Liver (tissue), 9 donors: Measurements from ENCODE around the gene RYR2. TPM values are rescaled to one million over a fixed set of nuclear protein-coding genes. Genes with fewer than 3 reads are reported as not detected.

ENCODE experiments used
- DNase-seq: peaks from one replicate; pipeline ENCODE4 v3.0.0-alpha.2; 2017; ENCODE audit warnings: low spot score
- H3K27ac ChIP-seq, 2 donors: one replicate each; pipeline ENCODE4 v1.7.0; 2013; ENCODE audit warnings: inconsistent platforms in 2 of 2, low read length in 2 of 2, control low read depth in 1 of 2, low read depth in 1 of 2, mild to moderate bottlenecking in 1 of 2
- H3K27me3 ChIP-seq, 4 donors: one replicate each; pipeline versions ENCODE4 v1.6.1 to v1.7.0; 2013; ENCODE audit warnings: low read length in 3 of 4, inconsistent platforms in 1 of 4, mild to moderate bottlenecking in 1 of 4, moderate library complexity in 1 of 4; ENCODE audit not compliant: control insufficient read depth in 4 of 4, insufficient read depth in 4 of 4
- H3K36me3 ChIP-seq, 4 donors: one replicate each; pipeline versions ENCODE4 v1.6.1 to v1.7.0; 2013; ENCODE audit warnings: low read length in 3 of 4, mild to moderate bottlenecking in 3 of 4, low read depth in 1 of 4, moderate library complexity in 1 of 4; ENCODE audit not compliant: control insufficient read depth in 4 of 4, insufficient read depth in 3 of 4
- H3K4me1 ChIP-seq, 4 donors: one replicate each; pipeline versions ENCODE4 v1.6.1 to v1.7.0; 2013; ENCODE audit warnings: low read length in 3 of 4, mild to moderate bottlenecking in 3 of 4, moderate library complexity in 1 of 4; ENCODE audit not compliant: control insufficient read depth in 4 of 4, insufficient read depth in 4 of 4
- H3K4me3 ChIP-seq, 3 donors: one replicate each; pipeline versions ENCODE4 v1.6.1 to v1.7.0; 2013; ENCODE audit warnings: low read length in 3 of 3, control low read depth in 1 of 3, low read depth in 1 of 3, mild to moderate bottlenecking in 1 of 3
- H3K9ac ChIP-seq, 2 donors: one replicate each; pipeline ENCODE4 v1.7.0; 2013; ENCODE audit warnings: low read length in 2 of 2, mild to moderate bottlenecking in 2 of 2, moderate library complexity in 2 of 2, control low read depth in 1 of 2, low read depth in 1 of 2
- H3K9me3 ChIP-seq, 4 donors: one replicate each; pipeline versions ENCODE4 v1.6.1 to v1.7.0; 2013; ENCODE audit warnings: low read length in 3 of 4; ENCODE audit not compliant: control insufficient read depth in 4 of 4
- EGR1 ChIP-seq, 2 donors: IDR thresholded peaks; 2 replicates each; pipeline ENCODE4 v1.6.1; 2016 to 2018; ENCODE audit warnings: antibody characterized with exemption in 2 of 2, low read depth in 2 of 2
- FOXA2 ChIP-seq: IDR thresholded peaks from 2 replicates; pipeline ENCODE4 v1.6.1; 2016; ENCODE audit warnings: antibody characterized with exemption
- GABPA ChIP-seq, 2 donors: IDR thresholded peaks in 1 of 2; conservative IDR thresholded peaks in 1 of 2; 2 replicates each; pipeline ENCODE4 v1.6.1; 2016; ENCODE audit warnings: antibody characterized with exemption in 2 of 2, mild to moderate bottlenecking in 1 of 2, moderate library complexity in 1 of 2
- HNF4A ChIP-seq, 2 donors: conservative IDR thresholded peaks; 2 replicates each; pipeline ENCODE4 v1.6.1; 2016; ENCODE audit warnings: antibody characterized with exemption in 2 of 2, mild to moderate bottlenecking in 2 of 2
- JUND ChIP-seq, 2 donors: IDR thresholded peaks; 2 replicates each; pipeline ENCODE4 v1.6.1; 2016; ENCODE audit warnings: antibody characterized with exemption in 2 of 2
- NR2F2 ChIP-seq: IDR thresholded peaks from 2 replicates; pipeline ENCODE4 v1.6.1; 2016; ENCODE audit warnings: antibody characterized with exemption
- RAD21 ChIP-seq, 2 donors: IDR thresholded peaks; 2 replicates each; pipeline ENCODE4 v1.6.1; 2016; ENCODE audit warnings: antibody characterized with exemption in 2 of 2, mild to moderate bottlenecking in 2 of 2
- RXRA ChIP-seq, 2 donors: IDR thresholded peaks; 2 replicates each; pipeline ENCODE4 v1.6.1; 2017 to 2018; ENCODE audit warnings: antibody characterized with exemption in 2 of 2, mild to moderate bottlenecking in 1 of 2
- SP1 ChIP-seq: IDR thresholded peaks from 2 replicates; pipeline ENCODE4 v1.6.1; 2018; ENCODE audit warnings: antibody characterized with exemption, mild to moderate bottlenecking
- TAF1 ChIP-seq: conservative IDR thresholded peaks from 2 replicates; pipeline ENCODE4 v1.6.1; 2016; ENCODE audit warnings: antibody characterized with exemption, mild to moderate bottlenecking
- WGBS: extraction: QIAGEN DNeasy Blood & Tissue Kit; methylation state at CpG from one replicate; pipeline ENCODE4 v1.1.7; 2013; 5-methylcytosine and 5-hydroxymethylcytosine counted together
- polyA plus RNA-seq, 2 donors: library from polyadenylated mRNA; stranded (reverse) in 1 of 2; unstranded in 1 of 2; fragments of 200-250 nt in 1 of 2; fragments of >200 nt in 1 of 2; fragmentation: Nextera tagmentation in 1 of 2; extraction: Ambion mirVana in 1 of 2; gene quantifications; one replicate each; pipeline versions ENCODE4 v1.2.1 to v1.2.3, GENCODE V29; 2013 to 2015
- total RNA-seq, 2 donors: library from RNA; depleted of rRNA; stranded (reverse); fragments of >200 nt; gene quantifications; one replicate each; pipeline ENCODE4 v1.2.3, GENCODE V29; 2014
- TF ChIP-seq, protein P1 (sequence below): IDR thresholded peaks from 2 replicates; pipeline ENCODE4 v1.6.1; 2016; ENCODE audit warnings: antibody characterized with exemption
- TF ChIP-seq, protein P2 (sequence below): fragments of 150-350 bp; IDR thresholded peaks from 2 replicates; pipeline ENCODE4 v1.5.1; 2017; ENCODE audit warnings: improper control_type of control experiment, low read depth, low read length; ENCODE audit not compliant: missing input control
- TF ChIP-seq, protein P3 (sequence below): IDR thresholded peaks from 2 replicates; pipeline ENCODE4 v1.6.1; 2016; ENCODE audit warnings: antibody characterized with exemption
- TF ChIP-seq, protein P4 (sequence below): IDR thresholded peaks from 2 replicates; pipeline ENCODE4 v1.6.1; 2016; ENCODE audit warnings: antibody characterized with exemption
- TF ChIP-seq, protein P5 (sequence below): IDR thresholded peaks from 2 replicates; pipeline ENCODE4 v1.6.1; 2016; ENCODE audit warnings: antibody characterized with exemption, mild to moderate bottlenecking
- donor health status: healthy.
- donor health status: healthy.
- donor health status: healthy.
- donor health status: healthy.
- donor health status: healthy.

Gene RYR2
- total and polyA plus RNA-seq, 4 donors: 0.06 to 0.75 (median 0.31) TPM

DNA sequence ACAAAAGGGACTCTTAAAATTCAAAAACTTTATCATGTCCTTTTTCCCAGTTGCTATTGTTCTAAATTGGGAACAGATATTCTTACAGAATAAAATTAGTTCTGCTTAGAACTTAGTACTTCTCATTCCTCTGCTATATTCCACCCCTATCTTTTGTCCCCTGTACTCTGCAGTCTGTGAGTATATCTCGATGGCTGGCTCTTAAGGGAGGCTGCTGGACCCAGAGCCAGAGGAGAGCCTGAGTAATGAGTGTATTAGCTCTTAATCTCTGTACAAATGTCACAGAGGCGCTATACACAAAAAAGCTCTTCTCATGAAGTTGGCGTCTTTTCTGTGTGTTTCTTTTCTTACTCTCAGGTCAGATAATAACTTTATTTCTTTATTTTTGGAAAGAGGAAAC is 425.3 kb downstream of the RYR2 start:
- Histone ChIP-seq H3K9ac (no peak overlapping the region), H3K4me3 (no peak overlapping the region), H3K9me3 (no peaks in the 10 kb centered on the region), H3K27me3 (no peaks in the 10 kb centered on the region), H3K27ac (no peak overlapping the region), H3K4me1 (no peaks in the 10 kb centered on the region), H3K36me3 (no peaks in the 10 kb centered on the region)
- TF ChIP-seq, protein P1, sequence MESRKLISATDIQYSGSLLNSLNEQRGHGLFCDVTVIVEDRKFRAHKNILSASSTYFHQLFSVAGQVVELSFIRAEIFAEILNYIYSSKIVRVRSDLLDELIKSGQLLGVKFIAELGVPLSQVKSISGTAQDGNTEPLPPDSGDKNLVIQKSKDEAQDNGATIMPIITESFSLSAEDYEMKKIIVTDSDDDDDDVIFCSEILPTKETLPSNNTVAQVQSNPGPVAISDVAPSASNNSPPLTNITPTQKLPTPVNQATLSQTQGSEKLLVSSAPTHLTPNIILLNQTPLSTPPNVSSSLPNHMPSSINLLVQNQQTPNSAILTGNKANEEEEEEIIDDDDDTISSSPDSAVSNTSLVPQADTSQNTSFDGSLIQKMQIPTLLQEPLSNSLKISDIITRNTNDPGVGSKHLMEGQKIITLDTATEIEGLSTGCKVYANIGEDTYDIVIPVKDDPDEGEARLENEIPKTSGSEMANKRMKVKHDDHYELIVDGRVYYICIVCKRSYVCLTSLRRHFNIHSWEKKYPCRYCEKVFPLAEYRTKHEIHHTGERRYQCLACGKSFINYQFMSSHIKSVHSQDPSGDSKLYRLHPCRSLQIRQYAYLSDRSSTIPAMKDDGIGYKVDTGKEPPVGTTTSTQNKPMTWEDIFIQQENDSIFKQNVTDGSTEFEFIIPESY: no peak
- TF ChIP-seq, protein P2, sequence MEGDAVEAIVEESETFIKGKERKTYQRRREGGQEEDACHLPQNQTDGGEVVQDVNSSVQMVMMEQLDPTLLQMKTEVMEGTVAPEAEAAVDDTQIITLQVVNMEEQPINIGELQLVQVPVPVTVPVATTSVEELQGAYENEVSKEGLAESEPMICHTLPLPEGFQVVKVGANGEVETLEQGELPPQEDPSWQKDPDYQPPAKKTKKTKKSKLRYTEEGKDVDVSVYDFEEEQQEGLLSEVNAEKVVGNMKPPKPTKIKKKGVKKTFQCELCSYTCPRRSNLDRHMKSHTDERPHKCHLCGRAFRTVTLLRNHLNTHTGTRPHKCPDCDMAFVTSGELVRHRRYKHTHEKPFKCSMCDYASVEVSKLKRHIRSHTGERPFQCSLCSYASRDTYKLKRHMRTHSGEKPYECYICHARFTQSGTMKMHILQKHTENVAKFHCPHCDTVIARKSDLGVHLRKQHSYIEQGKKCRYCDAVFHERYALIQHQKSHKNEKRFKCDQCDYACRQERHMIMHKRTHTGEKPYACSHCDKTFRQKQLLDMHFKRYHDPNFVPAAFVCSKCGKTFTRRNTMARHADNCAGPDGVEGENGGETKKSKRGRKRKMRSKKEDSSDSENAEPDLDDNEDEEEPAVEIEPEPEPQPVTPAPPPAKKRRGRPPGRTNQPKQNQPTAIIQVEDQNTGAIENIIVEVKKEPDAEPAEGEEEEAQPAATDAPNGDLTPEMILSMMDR: no peak
- no peak for TF ChIP-seq RXRA (IDR thresholded peaks at IDR 0.05)
- TF ChIP-seq HNF4A (conservative IDR thresholded peaks at IDR 0.05): no peak
- no peak for TF ChIP-seq SP1
- TF ChIP-seq, protein P3, sequence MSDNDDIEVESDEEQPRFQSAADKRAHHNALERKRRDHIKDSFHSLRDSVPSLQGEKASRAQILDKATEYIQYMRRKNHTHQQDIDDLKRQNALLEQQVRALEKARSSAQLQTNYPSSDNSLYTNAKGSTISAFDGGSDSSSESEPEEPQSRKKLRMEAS: no peak
- TF ChIP-seq, protein P4, sequence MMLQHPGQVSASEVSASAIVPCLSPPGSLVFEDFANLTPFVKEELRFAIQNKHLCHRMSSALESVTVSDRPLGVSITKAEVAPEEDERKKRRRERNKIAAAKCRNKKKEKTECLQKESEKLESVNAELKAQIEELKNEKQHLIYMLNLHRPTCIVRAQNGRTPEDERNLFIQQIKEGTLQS: no peak
- TF ChIP-seq FOXA2: no peak
- 51% methylated on average over 3 of the region's 3 CpGs for WGBS
- no peak for DNase-seq

DNA sequence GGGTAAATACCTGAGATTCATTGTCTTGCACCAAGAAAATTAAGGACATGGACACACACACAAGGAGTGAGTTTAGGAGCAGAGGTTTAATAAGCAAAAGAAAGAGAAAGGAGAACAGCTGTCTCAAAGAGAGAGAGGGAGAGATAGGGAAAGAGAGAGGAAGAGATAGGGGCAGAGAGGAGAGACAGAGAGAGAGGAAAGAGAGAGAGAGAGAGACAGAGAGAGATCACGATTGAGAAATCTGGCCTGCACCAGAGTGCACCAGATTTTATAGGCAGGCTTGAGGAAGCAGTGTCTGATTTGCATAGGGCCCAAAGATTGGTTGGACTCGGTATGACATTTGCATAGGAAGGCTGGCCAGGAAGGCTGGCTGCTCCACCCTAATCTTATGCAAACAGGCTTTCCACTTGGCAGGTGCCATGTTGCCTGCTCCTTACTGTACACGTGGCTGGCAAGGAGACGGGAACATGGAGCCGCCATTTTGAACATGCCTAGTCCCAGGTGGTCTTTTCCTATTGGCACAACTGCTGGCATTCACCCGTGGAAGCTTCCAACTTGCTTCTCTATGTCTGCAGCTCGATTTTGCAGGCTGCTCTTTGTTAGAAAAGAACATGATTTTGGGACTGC is 428.8 kb downstream of the RYR2 start:
- H3K9me3 ChIP-seq: no peaks in the 10 kb centered on the region
- H3K4me1 ChIP-seq: no peaks in the 10 kb centered on the region
- H3K36me3 ChIP-seq: no peaks in the 10 kb centered on the region
- 60% methylated on average over 7 of the region's 7 CpGs for WGBS
- no peak overlapping the region for H3K27ac ChIP-seq
- H3K9ac ChIP-seq: no peak overlapping the region
- no peak for DNase-seq
- H3K4me3 ChIP-seq: no peak overlapping the region
- TF ChIP-seq RXRA (IDR thresholded peaks at IDR 0.05): no peak
- TF ChIP-seq JUND (IDR thresholded peaks at IDR 0.05): no peak
- TF ChIP-seq, protein P4: no peak
- TF ChIP-seq GABPA (IDR thresholded peaks at IDR 0.05 in 1 of 2, conservative IDR thresholded peaks at IDR 0.05 in 1 of 2): no peak
- TF ChIP-seq NR2F2: no peak
- no peak for TF ChIP-seq RAD21 (IDR thresholded peaks at IDR 0.05)
- TF ChIP-seq, protein P5, sequence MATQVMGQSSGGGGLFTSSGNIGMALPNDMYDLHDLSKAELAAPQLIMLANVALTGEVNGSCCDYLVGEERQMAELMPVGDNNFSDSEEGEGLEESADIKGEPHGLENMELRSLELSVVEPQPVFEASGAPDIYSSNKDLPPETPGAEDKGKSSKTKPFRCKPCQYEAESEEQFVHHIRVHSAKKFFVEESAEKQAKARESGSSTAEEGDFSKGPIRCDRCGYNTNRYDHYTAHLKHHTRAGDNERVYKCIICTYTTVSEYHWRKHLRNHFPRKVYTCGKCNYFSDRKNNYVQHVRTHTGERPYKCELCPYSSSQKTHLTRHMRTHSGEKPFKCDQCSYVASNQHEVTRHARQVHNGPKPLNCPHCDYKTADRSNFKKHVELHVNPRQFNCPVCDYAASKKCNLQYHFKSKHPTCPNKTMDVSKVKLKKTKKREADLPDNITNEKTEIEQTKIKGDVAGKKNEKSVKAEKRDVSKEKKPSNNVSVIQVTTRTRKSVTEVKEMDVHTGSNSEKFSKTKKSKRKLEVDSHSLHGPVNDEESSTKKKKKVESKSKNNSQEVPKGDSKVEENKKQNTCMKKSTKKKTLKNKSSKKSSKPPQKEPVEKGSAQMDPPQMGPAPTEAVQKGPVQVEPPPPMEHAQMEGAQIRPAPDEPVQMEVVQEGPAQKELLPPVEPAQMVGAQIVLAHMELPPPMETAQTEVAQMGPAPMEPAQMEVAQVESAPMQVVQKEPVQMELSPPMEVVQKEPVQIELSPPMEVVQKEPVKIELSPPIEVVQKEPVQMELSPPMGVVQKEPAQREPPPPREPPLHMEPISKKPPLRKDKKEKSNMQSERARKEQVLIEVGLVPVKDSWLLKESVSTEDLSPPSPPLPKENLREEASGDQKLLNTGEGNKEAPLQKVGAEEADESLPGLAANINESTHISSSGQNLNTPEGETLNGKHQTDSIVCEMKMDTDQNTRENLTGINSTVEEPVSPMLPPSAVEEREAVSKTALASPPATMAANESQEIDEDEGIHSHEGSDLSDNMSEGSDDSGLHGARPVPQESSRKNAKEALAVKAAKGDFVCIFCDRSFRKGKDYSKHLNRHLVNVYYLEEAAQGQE: no peak
- TF ChIP-seq HNF4A (conservative IDR thresholded peaks at IDR 0.05): no peak
- no peak for TF ChIP-seq TAF1
- TF ChIP-seq, protein P1: no peak
- no peak for TF ChIP-seq EGR1 (IDR thresholded peaks at IDR 0.05; ENCODE audit: low read depth in 2 of 2)
- H3K27me3 ChIP-seq: no peaks in the 10 kb centered on the region
